Measurements from ENCODE around the gene SLAMF1.

DNA sequence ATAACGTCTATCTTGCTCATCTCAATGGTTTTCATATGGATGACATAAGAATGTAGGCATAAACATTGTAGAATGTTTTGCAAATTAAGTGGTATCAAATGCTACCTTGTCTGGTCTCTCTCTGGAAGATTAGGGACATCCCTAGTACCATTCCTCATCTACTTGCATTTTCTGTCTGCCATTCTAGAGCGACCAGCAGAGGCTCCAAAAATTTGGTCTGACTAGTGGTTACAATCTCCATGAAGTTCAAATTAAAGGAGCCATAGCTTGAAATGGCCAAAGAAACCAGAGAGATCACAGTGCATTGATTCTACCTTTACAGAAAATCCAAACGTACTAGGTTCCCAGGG, 68.7 kb downstream of the SLAMF1 start:
- TF ChIP-seq POLR2AphosphoS5 (IDR thresholded peaks at IDR 0.05; ENCODE audit: low read depth) = no peak
- TF ChIP-seq, protein P1, sequence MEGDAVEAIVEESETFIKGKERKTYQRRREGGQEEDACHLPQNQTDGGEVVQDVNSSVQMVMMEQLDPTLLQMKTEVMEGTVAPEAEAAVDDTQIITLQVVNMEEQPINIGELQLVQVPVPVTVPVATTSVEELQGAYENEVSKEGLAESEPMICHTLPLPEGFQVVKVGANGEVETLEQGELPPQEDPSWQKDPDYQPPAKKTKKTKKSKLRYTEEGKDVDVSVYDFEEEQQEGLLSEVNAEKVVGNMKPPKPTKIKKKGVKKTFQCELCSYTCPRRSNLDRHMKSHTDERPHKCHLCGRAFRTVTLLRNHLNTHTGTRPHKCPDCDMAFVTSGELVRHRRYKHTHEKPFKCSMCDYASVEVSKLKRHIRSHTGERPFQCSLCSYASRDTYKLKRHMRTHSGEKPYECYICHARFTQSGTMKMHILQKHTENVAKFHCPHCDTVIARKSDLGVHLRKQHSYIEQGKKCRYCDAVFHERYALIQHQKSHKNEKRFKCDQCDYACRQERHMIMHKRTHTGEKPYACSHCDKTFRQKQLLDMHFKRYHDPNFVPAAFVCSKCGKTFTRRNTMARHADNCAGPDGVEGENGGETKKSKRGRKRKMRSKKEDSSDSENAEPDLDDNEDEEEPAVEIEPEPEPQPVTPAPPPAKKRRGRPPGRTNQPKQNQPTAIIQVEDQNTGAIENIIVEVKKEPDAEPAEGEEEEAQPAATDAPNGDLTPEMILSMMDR (IDR thresholded peaks at IDR 0.05; ENCODE audit: insufficient read depth, low read length) = no peak
